Measurements from ENCODE around the gene NFAM1. TPM values are rescaled to one million over a fixed set of nuclear protein-coding genes. Genes with fewer than 3 reads are reported as not detected.

NFAM1 gene, protein sequence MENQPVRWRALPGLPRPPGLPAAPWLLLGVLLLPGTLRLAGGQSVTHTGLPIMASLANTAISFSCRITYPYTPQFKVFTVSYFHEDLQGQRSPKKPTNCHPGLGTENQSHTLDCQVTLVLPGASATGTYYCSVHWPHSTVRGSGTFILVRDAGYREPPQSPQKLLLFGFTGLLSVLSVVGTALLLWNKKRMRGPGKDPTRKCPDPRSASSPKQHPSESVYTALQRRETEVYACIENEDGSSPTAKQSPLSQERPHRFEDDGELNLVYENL
- not detected for polyA plus RNA-seq (2013, experiment 1 of 2; ENCODE audit: insufficient read length)
- not detected for polyA plus RNA-seq (2013, experiment 2 of 2; ENCODE audit: insufficient read length)

DNA sequence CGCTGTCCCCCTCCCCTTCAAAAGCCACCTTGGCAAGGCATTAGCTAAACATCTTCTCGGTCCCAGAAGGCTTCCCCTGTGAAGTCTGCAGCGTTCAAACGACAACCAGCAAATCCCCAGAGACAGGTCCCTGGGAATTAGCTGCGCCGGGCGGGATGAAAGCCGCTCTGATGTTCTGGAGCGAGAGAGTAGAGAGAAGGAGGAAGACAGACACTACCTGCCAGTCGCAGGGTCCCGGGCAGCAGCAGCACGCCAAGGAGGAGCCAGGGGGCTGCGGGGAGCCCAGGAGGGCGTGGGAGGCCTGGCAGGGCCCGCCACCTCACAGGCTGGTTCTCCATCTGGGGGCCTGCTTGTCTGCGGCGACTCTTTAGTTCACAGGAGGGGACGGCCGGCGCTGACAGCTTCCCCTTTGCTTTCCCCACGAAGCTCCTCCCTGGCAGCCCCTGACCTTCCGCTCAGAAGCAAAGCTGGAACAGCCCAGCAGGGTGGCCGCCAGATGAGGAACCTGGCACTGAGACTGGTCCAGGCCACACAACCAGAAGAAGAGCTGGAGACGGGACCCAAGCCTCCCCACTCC, at the start of gene NFAM1:
TSS of gene NFAM1 (minus strand) at position 384 of the 577 bp plus-strand sequence. CDS start at position 338, 46 bp downstream.
- DNase-seq: no peak

DNA sequence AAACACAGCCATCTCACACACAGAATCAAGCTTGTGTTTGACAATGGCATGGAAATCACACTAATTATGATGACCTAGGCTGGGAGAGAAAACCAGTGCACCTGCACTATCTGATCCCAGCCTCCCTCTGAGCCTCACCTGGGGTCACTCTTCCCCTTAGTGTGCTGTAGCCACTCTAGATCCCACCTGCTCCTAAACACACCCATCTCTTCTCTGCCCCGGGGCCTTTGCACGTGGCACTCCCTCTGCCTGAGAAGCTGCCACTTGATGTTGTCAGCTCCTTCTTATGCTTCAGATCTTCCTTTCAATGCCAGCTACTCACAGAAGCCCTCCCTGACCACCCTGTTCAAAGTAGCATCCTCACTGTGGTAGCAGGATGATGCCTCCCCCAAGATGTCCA, 42.9 kb upstream of the NFAM1 start:
- no peak for DNase-seq

DNA sequence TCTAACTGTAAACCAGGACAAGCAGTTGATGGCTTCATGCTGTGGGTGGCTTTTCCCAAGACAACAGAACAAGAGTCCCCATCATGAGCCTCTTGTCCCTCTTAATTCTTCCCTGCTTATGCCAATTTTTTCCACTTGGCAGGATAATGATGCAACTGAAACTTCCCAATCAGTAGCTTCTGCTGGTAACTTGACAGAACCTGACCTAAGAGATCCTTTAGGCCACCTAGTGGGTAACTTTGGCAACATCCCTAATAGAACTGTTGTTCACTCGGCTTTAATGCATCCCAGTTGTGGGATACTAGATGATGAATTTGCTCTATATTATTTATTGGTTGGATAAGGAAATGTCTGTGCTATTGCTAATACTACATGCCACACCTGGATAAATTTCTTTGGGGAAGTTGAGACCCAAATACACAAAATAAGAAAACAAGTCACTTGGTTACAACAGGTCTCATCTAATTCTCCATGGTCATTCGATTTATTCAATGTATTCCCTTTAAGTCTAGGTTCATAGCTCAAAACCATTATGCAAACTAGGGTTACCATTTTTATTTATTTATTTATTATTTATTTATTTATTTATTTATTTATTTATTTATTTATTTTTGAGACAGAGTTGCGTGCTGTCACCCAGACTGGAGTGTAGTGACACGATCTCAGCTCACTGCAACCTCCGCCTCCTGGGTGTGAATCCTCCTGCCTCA, 41.4 kb upstream of the NFAM1 start:
- peak; percentile 67 for DNase-seq

DNA sequence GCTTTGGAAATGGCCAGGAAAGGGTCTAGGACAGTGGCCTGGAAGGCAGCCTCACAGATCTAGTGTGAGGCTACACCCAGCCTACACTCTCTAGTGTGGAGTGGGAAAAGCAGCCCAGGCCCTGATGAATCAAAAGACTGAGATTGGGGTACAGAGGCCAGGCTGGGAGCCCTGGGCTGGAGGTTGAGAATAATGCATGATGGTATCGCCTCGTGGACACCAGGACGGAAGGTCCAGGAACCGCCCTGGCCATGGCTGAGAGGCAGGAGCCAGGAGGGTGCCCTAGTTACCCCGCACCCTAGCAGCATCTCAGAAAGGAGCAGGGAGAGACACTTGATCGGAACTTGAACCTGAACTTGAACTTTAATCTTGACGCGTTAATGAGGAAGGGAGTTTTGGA, 40.5 kb upstream of the NFAM1 start:
- DNase-seq: no peak

DNA sequence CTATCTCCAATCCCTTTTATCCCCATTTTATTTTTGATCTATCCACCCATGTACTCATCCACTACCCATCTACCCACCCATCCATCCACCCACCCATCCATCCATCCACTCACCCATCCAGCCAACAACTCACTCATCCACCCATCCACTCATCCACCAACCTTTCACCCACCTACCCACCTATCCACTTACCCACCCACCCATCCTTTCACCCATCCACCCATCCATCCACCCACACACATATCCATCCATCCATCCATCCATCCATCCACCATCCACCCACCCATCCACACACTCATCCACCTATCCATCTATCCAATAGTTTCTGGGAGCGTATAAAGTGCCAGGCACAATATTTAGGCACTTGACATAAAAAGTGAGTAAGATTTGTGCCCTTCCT, 39.2 kb upstream of the NFAM1 start:
- no peak for DNase-seq

DNA sequence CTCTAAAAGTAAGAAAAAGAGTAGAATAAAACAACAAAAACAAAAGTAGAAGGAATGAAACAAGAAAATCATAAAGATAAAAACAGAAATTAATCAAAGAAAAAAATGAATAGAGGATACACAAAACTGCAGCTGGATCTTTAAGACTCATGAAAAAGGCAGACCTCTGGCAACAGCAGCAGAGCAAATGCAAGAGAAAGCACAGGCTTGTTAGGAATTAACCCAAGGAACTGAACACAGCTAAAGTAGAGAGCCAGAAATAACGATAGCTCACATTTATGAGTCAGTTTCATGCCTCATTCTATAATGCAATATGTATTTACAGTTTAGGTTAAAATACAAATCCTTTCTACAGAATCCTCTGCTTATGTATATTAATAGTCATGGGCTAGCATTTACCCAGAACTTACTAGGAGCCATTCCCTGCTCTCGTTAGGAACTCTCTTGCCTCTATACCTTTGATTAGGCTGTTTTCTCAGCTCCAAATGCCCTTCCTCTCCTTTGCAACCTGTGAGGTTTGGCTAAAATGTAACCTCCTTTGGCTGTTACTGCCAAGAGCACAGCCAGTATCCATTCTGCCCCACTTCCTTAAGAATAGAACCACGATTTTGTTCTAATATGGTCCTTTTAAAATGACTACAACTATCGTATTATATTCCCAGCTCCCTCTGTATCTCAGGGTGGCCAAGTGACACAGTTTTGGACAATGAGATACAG, 38.3 kb upstream of the NFAM1 start:
- DNase-seq: no peak

DNA sequence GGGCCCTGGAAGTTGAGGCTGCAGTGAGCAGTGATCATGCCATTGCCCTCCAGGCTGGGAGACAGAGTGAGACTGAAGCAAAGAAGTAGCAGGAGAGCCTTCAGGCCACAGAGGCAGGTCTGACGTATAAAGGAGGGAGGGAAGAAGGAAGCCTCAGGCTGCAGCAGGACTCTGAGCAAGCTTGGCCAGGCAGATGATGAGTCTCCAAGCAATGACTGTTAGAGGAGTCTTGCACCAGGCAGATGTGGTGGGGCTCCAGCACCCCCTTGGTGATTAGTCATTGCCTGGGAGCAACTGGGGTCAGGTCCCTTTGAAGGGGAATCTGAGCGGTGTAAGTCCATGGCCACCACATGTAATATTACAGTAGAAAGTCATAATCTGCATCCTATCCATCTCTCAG, 36.6 kb upstream of the NFAM1 start:
- DNase-seq: peak; percentile 7

DNA sequence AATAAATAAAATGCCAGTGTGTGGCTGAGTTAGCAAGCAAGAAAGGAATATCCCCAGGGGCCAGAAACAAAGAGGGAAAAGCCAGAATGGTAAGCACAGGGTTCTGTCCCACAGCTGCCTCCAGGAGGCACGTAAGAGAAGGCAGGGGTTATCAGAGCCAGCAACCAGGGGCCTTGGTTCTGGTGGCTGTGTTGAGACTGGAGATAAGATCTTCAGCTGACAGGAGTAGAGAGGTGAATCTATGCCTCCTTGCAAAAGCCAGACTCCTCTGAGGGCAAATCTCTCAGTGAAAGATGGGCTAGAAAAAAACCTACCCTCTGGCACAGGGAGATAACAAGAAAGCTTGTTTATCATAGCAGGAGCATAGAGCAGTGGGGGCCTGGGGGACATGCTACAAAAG, 29.8 kb upstream of the NFAM1 start:
- no peak for DNase-seq

DNA sequence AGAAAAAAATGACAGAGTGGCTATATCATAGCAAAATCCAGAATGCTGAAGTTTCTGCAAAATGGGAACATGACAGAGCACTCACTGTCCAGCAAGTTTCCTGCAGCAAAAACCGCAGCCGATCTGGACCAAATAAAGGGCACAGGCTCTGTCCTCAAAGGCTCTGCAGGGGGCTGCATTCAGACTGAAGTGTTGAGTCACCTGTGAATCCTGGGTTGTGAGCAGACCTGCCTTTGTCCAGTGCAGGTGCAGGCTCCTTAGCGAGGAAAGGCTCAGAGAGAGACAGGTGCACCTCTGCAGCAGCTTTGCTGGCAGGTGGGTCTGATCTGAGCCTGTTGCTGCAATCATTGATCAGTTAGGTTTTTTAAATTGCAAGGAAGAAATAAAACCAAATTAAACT, 29.3 kb upstream of the NFAM1 start:
- no peak for DNase-seq

DNA sequence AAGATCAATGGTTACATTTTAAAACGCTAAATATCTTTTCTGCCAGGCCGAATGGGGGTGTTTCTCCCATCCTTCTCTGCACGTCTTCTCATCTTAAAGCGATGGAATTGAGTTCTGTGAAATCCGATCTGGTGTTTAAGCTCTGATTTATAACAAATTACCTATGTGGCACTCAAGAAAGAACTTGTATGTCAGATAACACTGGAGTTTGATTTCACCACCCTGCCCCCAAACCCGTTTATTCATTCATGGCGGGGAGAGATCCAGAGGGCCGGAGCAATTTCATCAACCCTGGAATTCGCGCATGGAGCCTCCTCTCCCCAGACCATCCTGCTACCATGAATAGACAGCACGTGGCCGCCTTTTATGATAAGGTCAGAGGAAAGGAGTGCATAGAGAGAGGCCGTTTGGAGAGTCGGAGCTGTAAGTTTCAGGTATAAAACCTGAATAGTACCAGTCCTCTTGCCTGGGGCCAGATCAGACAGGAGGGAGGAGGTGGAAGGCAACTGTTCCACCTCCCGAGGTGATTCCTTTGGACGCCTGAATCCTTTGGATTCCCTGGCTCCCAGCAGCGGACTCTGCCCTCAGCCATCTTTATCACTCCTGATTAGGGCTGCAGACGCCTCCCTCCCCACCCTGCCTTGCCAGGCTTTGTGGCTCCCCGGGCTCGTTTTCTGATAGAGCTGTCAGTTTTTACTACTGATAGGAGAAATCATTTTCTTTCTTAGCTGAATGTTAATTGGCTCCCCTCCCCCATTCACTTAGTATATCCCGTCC, 27.3 kb upstream of the NFAM1 start:
- no peak for DNase-seq

DNA sequence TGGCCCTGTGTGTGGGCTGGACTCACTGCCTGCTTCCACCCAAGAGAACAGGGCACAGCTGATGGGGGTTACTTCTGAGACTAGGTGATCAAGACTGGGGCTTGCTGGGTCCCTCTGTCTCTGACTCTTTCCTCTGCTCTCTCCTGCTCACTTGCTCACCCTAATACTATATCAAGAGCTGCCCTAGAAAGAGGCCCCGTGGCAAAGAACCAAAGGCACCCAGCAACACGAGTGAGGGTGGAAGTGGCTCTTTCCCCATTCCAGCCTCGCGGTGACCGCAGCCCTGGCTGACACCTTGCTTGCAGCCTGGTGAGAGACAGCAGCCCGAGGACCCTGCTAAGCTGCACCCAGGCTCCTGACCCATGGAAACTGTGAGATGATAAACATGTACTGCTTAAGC, 20.7 kb upstream of the NFAM1 start:
- DNase-seq: no peak

DNA sequence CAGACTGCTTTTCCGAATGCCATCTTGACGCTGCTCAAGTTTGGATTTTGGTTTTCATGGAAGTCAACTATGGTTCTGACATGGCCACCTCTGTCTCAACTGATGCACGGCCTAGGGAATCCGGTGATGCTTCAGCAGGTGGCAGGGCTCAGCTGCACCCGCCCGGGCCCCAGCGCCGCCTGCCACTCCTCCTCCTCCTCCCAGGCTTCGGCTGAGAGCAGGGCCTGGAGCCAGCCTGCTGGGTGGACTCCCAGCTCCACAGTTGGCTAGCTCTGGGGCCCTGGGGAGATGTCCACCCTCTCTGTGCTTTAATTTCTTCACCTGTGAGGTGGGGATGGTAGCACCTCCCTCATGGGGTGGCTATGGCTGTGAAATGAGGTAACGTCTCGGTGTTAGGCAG, 20.3 kb upstream of the NFAM1 start:
- no peak for DNase-seq

DNA sequence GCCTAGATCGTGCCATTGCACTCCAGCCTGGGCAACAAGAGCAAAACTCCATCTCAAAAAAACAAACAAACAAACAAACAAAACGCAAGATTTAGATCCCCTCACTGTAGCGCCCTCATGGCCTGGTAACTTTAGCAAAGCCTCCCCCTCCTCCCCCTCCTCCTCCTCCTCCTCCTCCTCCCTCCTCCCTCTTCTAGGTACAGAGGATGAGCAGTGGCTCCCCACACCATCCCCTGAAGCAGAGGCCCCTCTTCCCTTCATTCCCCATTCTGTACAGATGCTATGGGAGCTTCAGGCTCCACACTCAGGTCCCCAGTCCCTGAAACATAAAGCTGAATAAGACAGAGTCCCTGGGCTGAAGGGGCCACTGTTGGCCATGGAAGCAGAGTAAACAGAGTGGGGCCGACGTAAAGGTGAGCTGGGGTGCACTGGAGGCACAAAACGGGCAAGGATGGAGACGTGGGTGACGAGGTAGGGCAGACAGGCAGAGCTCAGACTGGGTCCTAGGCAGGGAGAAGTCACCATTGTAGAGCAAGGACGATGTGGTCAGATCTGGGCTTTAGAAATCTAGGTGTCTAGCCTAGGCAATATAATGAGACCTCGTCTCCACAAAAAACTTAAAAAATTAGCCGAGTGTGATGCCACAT, 19.4 kb upstream of the NFAM1 start:
- DNase-seq: no peak

DNA sequence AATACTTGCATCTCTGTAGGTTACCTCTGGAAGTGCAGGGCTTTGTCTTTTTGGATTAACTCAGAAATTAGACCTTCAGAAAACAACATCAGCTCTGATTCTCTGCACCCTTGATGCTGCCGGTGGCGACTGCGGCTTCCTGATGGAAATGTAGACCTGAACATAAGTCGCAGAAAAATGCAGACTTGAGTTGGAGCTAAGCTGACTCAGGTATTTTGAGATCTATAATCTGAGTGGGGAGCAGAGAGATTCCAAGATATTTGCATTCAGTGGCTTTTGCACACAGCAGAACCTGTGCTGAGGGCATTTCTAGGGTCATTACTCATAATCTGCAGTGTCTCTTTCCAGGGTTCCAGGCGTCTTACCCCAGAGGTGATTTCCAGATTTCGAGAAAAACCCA, 18.7 kb upstream of the NFAM1 start:
- no peak for DNase-seq

DNA sequence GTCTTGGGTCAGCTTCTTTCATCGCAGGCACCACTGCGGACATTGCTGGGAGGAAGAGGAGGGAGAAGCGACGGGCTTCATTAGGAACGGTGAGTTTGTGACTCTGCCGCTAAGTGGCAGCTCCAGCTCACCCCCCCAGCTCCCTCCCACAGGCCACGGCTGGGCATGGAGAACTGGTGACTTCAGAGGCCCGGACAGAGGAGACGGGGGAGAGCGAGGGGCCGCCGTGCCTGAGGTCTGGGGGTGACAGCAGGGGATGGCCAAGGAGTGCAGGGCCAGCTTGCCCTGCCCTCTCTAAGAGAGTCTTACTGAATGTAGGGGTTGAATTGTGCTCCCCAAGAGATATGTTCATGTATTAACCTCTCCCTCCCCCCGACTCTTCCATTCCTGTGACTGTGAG, 13.9 kb upstream of the NFAM1 start:
- no peak for DNase-seq

DNA sequence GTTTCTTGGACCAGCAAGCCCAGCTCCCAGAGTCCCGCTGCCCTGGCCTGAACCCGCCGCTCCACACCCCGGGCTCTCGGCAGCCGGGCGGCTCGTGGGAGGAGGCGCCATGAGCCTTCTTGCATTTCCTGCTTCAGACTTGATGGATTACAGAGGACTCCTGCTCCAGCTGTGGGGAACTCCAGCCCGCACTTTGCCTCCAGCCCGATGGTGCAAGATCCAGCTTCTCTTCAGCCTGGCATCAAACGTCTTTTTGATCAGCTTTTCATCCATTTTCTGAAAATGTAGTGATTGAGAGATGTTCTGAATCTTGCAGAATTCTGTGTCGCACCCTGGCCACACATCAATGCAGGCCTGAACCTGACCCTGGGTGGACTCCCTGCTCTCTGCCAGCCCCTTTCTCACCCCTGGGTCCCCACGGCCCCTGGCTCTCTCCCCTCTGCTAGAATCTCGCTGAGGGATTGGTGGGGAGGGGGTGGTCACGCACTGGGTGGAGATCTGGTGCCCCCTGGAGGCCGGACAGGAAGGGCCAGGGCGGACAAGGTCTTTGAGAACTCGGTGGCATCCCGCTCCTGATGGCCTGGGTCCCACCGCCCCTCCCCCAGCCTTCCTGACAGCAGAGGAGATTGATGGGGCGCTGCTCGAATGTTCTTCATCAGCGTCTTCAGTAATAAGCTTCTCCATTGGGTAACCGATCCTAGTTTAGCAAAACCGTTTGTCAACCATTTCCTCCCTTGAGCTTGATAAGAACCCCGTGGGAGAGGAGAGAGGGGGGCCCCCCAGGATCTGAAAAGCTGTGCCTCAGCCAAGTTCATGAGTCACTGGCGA, 12.1 kb upstream of the NFAM1 start:
- DNase-seq: peak; percentile 87

DNA sequence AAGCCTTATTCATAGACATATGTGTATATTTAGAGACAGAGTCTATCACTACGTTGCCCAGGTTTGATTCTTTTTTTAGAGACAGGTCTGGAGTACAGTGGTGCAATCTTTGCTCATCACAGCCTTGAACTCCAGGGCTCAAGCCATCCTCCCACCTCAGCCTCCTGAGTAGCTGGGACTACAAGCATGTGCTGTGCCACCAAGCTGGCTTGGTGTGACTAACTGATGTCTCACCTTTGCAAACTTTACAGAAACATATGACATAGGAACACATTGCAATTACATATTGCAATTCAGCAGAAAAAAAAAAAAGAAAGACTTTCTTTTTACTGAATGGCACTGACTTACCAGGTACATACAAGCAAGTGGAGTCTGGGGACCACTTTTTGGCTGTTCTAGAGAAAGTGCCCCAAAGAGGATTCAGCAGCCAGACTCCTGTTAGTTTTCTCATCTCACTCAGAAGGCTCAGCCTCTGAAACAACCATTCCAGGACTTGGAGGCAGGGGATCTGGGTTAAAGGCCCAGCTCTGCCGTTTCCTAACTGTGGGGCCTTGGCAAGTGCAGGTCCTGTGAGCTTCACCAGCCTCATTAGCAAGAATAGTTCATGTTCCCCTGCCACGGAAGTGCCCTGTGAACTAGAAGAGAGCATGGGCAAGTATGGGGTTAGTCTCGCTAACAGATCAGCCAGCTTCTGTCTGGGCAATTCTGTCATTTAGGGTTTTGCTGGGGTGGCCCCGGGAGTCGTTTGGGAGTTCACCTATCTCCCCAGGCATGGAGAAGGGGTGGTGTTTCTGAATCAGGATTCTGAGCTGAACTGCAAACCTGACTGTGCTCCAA, 11.3 kb upstream of the NFAM1 start:
- no peak for DNase-seq

DNA sequence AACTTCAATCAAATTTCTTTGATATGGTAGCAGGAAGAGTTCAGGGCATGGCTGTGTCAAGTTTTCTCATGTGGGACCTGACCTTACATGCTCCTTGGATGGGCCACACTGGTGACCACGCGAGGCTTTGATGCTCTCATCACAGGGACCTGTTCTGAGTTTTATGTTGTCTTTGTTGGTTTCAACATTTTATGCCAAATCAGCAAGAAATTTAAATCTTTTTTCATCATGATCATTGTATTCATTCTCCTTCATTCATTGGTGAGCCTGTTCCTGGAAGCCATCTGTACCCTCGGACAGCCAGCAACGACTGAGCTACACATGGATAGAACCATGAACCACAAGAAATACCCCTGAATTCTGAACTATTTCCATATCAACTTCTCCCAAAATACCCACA, 10.5 kb upstream of the NFAM1 start:
- DNase-seq: no peak

DNA sequence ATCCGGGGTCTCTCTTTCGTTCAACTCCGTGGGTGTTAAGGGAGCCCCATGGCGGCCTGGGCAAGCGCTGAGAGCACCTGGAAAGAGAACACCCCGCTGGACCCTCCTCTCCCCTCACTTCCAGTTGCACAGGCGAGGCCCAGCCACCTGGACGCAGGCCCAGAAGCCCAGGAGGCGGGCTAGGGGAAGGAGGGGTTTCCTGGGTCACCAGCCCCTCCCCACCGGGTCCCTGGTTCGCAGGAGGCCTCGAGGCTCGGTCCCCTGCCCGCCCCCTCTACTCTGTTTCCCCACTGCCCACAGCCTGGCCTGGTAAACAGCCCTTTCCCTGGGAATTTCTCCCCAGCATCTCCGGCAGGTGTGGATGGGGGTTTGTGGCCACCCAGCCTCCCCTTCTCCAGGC, 8.5 kb upstream of the NFAM1 start:
- DNase-seq: no peak

All from fibroblast of skin of back (primary cell).